Eye (tissue), 1 donor: ENCODE measurements around the gene CAMKMT.
A peak's percentile ranks its signal among the peaks of the same experiment; 100 is the strongest.

ENCODE experiments used
- DNase-seq: peaks from one replicate; pipeline ENCODE4 v3.0.0-alpha.2; 2015

Gene CAMKMT

GRCh38 chr2:44706681-44707553 is 345.2 kb downstream of the CAMKMT start:
- peak; percentile 85 for DNase-seq

GRCh38 chr2:44707945-44708660 is 346.4 kb downstream of the CAMKMT start:
- DNase-seq = peak; percentile 53

GRCh38 chr2:44708661-44709000 is 346.9 kb downstream of the CAMKMT start:
- no peak for DNase-seq

GRCh38 chr2:44713170-44713569 is 351.4 kb downstream of the CAMKMT start:
- no peak for DNase-seq

- peak; percentile 72 for DNase-seq
These were observed 353.9 kb downstream of the CAMKMT start for GRCh38 chr2:44715671-44716081.

- DNase-seq = no peak
These were observed 354.4 kb downstream of the CAMKMT start for GRCh38 chr2:44716131-44716530.

GRCh38 chr2:44718431-44718830 is 356.7 kb downstream of the CAMKMT start:
- no peak for DNase-seq

- no peak for DNase-seq
These were observed 357.8 kb downstream of the CAMKMT start for GRCh38 chr2:44719562-44719961.

GRCh38 chr2:44722026-44722625 is 360.4 kb downstream of the CAMKMT start:
- DNase-seq = peak; percentile 30

GRCh38 chr2:44723921-44724320 is 362.2 kb downstream of the CAMKMT start:
- no peak for DNase-seq

GRCh38 chr2:44730593-44730992 is 368.8 kb downstream of the CAMKMT start:
- no peak for DNase-seq

- DNase-seq = no peak
These were observed 369.8 kb downstream of the CAMKMT start for GRCh38 chr2:44731505-44731904.

- no peak for DNase-seq
These were observed 374.7 kb downstream of the CAMKMT start for GRCh38 chr2:44736270-44736942.

- no peak for DNase-seq
These were observed 378.9 kb downstream of the CAMKMT start for GRCh38 chr2:44740678-44741077.

GRCh38 chr2:44741507-44741906 is 379.8 kb downstream of the CAMKMT start:
- DNase-seq = no peak

GRCh38 chr2:44742057-44742456 is 380.3 kb downstream of the CAMKMT start:
- DNase-seq = no peak

- DNase-seq = no peak
These were observed 381.7 kb downstream of the CAMKMT start for GRCh38 chr2:44743473-44743872.

GRCh38 chr2:44744961-44745892 is 383.5 kb downstream of the CAMKMT start:
- no peak for DNase-seq

GRCh38 chr2:44745922-44746766 is 384.4 kb downstream of the CAMKMT start:
- DNase-seq = no peak

- DNase-seq = no peak
These were observed 385.3 kb downstream of the CAMKMT start for GRCh38 chr2:44746856-44747615.
